Hematopoietic multipotent progenitor cell treated with erythropoietin and hydrocortisone succinate and interleukin-3 and kit ligand, for 17 days (in vitro differentiated cells): ENCODE data around the gene AMH.
"Not testable (repeated sequence)": the region's sequence is repeated elsewhere in the genome, so short reads cannot be mapped to it uniquely, and the experiment has no call there.

Experiments used
- DNase-seq: peaks from one replicate; pipeline ENCODE4 v3.0.0-alpha.2; 2015; ENCODE audit warnings: low spot score

AMH gene

GRCh38 chr19:2249010-2249866 is at the start of gene AMH:
AMH (plus strand) TSS chr19:2249323; CDS start chr19:2249333, 10 bp downstream.
- DNase-seq = no peak

- DNase-seq = no peak
Measured at GRCh38 chr19:2199861-2200623, 49.1 kb upstream of the AMH start.

- DNase-seq = not testable (repeated sequence)
Measured at GRCh38 chr19:2200624-2201294, 48.4 kb upstream of the AMH start.

GRCh38 chr19:2201473-2202148 is 47.5 kb upstream of the AMH start:
- DNase-seq = no peak

- no peak for DNase-seq
Measured at GRCh38 chr19:2202366-2202765, 46.8 kb upstream of the AMH start.

- DNase-seq = no peak
Measured at GRCh38 chr19:2207008-2207407, 42.1 kb upstream of the AMH start.

GRCh38 chr19:2207991-2208860 is 40.9 kb upstream of the AMH start:
- DNase-seq = peak; percentile 66

- no peak for DNase-seq
Measured at GRCh38 chr19:2208975-2209374, 40.1 kb upstream of the AMH start.

- no peak for DNase-seq
Measured at GRCh38 chr19:2209408-2209807, 39.7 kb upstream of the AMH start.

GRCh38 chr19:2210206-2210605 is 38.9 kb upstream of the AMH start:
- DNase-seq = no peak

- DNase-seq = no peak
Measured at GRCh38 chr19:2210987-2211740, 38.0 kb upstream of the AMH start.

- DNase-seq = no peak
Measured at GRCh38 chr19:2212861-2213711, 36.0 kb upstream of the AMH start.

GRCh38 chr19:2213799-2214198 is 35.3 kb upstream of the AMH start:
- no peak for DNase-seq

GRCh38 chr19:2214251-2214650 is 34.9 kb upstream of the AMH start:
- DNase-seq = no peak

GRCh38 chr19:2215281-2215751 is 33.8 kb upstream of the AMH start:
- DNase-seq = no peak

GRCh38 chr19:2216361-2217225 is 32.5 kb upstream of the AMH start:
- DNase-seq = no peak

GRCh38 chr19:2217591-2217990 is 31.5 kb upstream of the AMH start:
- DNase-seq = no peak

- no peak for DNase-seq
Measured at GRCh38 chr19:2219726-2220125, 29.4 kb upstream of the AMH start.
